ENCODE data around the gene PTGES3. TPM values are rescaled to one million over a fixed set of nuclear protein-coding genes. Genes with fewer than 3 reads are reported as not detected.
"Not testable (repeated sequence)": the region's sequence is repeated elsewhere in the genome, so short reads cannot be mapped to it uniquely, and the experiment has no call there.

The PTGES3 gene
- total RNA-seq, 1 experiment from 2014 or later: 394 TPM

DNA sequence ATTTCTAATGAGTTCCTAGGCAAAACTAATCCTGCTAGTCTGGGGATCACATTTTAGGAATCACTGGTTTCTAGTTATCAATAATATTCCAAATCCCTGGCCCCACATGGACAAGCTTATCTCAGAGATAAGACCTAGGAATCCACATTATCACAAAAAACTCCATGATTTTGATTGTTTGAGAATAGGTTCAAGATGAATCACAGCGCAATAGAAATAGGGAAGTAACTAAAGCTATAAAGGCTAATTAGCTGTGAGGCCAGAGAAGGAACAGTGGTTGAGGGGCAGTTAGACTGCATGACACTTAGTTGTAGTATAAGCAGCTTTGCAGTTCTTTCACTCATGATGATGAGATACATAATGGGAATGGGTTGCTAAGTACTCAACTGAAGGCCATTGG is 29.2 kb downstream of the PTGES3 start:
- no peak overlapping the region for H3K4me3 Mint-ChIP-seq
- ChIA-PET POLR2A (interaction anchor here (0.8 to 0.9 kb wide), 2 partner anchors 36 to 59 kb away, joined by 3 to 8 read pairs; no protein-coding TSS in a partner anchor), CTCF (interaction anchor here (1.0 kb wide), 1 partner anchor 22 kb away, joined by 4 read pairs; no protein-coding TSS in a partner anchor)
- no peaks in the 10 kb centered on the region for H3K4me1 Mint-ChIP-seq
- no peak overlapping the region for H3K27ac Mint-ChIP-seq
- no peak for ATAC-seq
- TF ChIP-seq, protein P1, sequence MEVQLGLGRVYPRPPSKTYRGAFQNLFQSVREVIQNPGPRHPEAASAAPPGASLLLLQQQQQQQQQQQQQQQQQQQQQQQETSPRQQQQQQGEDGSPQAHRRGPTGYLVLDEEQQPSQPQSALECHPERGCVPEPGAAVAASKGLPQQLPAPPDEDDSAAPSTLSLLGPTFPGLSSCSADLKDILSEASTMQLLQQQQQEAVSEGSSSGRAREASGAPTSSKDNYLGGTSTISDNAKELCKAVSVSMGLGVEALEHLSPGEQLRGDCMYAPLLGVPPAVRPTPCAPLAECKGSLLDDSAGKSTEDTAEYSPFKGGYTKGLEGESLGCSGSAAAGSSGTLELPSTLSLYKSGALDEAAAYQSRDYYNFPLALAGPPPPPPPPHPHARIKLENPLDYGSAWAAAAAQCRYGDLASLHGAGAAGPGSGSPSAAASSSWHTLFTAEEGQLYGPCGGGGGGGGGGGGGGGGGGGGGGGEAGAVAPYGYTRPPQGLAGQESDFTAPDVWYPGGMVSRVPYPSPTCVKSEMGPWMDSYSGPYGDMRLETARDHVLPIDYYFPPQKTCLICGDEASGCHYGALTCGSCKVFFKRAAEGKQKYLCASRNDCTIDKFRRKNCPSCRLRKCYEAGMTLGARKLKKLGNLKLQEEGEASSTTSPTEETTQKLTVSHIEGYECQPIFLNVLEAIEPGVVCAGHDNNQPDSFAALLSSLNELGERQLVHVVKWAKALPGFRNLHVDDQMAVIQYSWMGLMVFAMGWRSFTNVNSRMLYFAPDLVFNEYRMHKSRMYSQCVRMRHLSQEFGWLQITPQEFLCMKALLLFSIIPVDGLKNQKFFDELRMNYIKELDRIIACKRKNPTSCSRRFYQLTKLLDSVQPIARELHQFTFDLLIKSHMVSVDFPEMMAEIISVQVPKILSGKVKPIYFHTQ (CRISPR knock-in tag; IDR thresholded peaks at IDR 0.05): no peak
- TF ChIP-seq EMX1 (CRISPR knock-in tag; IDR thresholded peaks at IDR 0.05): no peak
- no peak for TF ChIP-seq GTF2I (CRISPR knock-in tag; conservative IDR thresholded peaks at IDR 0.05)
- TF ChIP-seq NR1H2 (CRISPR knock-in tag; IDR thresholded peaks at IDR 0.05): no peak
- no peak for TF ChIP-seq ATF1 (CRISPR knock-in tag; IDR thresholded peaks at IDR 0.05)
- TF ChIP-seq SMAD4 (CRISPR knock-in tag; IDR thresholded peaks at IDR 0.05): no peak
- no peak for DNase-seq (ENCODE audit: low spot score)
- H3K36me3 Mint-ChIP-seq: peaks cover 23% of the 10 kb centered on the region
- peaks cover 5% of the 10 kb centered on the region; the same call in 1 of the 2 replicates for H3K27me3 Mint-ChIP-seq (ENCODE audit: low read depth)
- peaks cover 9% of the 10 kb centered on the region for H3K9me3 Mint-ChIP-seq

DNA sequence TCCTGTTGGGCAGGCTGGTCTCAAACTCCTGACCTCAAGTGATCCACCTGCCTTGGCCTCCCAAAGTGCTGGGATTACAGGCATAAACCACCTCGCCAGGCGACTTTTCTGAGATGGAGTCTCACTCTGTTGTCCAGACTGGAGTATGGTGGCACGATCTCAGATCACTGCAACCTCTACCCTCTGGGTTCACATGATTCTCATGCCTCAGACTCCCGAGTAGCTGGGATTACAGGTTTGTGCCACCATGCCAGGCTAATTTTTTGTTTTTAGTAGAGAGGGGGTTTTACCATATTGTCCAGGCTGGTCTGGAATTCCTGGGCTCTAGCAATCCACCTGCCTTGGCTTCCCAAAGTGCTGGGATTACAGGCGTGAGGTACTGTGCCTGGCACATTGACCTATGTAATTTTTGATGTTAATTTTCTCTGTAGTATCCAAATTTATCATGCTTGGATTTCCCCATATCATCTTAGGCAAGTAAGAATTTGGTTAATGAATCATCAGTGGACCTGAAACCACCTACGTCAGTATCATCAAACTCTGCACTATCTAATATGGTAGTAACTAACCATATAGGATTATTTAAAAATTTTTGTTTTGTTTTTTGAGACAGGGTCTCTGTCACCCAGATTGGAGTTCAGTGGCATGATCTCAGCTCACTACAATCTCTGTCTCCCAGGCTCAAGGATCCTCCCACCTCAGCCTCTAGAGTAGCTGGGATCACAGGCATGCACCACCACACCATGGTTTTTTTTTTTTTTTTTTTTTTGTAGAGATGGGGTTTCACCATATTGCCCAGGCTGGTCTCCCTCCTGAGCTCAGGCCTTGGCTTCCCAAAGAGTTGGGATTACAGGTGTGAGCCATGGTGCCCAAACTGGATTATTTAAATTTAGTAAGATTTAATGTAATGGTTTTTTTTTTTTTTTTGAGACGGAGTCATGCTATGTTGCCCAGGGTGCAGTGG is 30.4 kb downstream of the PTGES3 start:
- TF ChIP-seq IRF2 (CRISPR knock-in tag; IDR thresholded peaks at IDR 0.05; ENCODE audit: borderline replicate concordance, low read depth): no peak
- TF ChIP-seq NR1H2 (CRISPR knock-in tag; IDR thresholded peaks at IDR 0.05): no peak
- TF ChIP-seq, protein P2, sequence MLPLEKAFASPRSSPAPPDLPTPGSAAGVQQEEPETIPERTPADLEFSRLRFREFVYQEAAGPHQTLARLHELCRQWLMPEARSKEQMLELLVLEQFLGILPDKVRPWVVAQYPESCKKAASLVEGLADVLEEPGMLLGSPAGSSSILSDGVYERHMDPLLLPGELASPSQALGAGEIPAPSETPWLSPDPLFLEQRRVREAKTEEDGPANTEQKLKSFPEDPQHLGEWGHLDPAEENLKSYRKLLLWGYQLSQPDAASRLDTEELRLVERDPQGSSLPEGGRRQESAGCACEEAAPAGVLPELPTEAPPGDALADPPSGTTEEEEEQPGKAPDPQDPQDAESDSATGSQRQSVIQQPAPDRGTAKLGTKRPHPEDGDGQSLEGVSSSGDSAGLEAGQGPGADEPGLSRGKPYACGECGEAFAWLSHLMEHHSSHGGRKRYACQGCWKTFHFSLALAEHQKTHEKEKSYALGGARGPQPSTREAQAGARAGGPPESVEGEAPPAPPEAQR (CRISPR knock-in tag; IDR thresholded peaks at IDR 0.05): no peak
- no peak for TF ChIP-seq ZNF232 (CRISPR knock-in tag; IDR thresholded peaks at IDR 0.05)
- no peak for TF ChIP-seq E2F4 (CRISPR knock-in tag; IDR thresholded peaks at IDR 0.05; ENCODE audit: borderline replicate concordance, low read depth)
- TF ChIP-seq, protein P3, sequence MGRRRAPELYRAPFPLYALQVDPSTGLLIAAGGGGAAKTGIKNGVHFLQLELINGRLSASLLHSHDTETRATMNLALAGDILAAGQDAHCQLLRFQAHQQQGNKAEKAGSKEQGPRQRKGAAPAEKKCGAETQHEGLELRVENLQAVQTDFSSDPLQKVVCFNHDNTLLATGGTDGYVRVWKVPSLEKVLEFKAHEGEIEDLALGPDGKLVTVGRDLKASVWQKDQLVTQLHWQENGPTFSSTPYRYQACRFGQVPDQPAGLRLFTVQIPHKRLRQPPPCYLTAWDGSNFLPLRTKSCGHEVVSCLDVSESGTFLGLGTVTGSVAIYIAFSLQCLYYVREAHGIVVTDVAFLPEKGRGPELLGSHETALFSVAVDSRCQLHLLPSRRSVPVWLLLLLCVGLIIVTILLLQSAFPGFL (CRISPR knock-in tag; IDR thresholded peaks at IDR 0.05; ENCODE audit: borderline replicate concordance): no peak
- TF ChIP-seq, protein P4, sequence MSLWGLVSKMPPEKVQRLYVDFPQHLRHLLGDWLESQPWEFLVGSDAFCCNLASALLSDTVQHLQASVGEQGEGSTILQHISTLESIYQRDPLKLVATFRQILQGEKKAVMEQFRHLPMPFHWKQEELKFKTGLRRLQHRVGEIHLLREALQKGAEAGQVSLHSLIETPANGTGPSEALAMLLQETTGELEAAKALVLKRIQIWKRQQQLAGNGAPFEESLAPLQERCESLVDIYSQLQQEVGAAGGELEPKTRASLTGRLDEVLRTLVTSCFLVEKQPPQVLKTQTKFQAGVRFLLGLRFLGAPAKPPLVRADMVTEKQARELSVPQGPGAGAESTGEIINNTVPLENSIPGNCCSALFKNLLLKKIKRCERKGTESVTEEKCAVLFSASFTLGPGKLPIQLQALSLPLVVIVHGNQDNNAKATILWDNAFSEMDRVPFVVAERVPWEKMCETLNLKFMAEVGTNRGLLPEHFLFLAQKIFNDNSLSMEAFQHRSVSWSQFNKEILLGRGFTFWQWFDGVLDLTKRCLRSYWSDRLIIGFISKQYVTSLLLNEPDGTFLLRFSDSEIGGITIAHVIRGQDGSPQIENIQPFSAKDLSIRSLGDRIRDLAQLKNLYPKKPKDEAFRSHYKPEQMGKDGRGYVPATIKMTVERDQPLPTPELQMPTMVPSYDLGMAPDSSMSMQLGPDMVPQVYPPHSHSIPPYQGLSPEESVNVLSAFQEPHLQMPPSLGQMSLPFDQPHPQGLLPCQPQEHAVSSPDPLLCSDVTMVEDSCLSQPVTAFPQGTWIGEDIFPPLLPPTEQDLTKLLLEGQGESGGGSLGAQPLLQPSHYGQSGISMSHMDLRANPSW (CRISPR knock-in tag; conservative IDR thresholded peaks at IDR 0.05; ENCODE audit: low read depth): no peak
- no peak for TF ChIP-seq EMX1 (CRISPR knock-in tag; IDR thresholded peaks at IDR 0.05)
- no peak for TF ChIP-seq FOXJ3 (CRISPR knock-in tag; IDR thresholded peaks at IDR 0.05; ENCODE audit: borderline replicate concordance)
- no peak for TF ChIP-seq TP53 (CRISPR knock-in tag; IDR thresholded peaks at IDR 0.05)
- no peak for TF ChIP-seq NR3C1 (CRISPR knock-in tag; conservative IDR thresholded peaks at IDR 0.05; ENCODE audit: low read depth)
- TF ChIP-seq, protein P5, sequence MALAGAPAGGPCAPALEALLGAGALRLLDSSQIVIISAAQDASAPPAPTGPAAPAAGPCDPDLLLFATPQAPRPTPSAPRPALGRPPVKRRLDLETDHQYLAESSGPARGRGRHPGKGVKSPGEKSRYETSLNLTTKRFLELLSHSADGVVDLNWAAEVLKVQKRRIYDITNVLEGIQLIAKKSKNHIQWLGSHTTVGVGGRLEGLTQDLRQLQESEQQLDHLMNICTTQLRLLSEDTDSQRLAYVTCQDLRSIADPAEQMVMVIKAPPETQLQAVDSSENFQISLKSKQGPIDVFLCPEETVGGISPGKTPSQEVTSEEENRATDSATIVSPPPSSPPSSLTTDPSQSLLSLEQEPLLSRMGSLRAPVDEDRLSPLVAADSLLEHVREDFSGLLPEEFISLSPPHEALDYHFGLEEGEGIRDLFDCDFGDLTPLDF (CRISPR knock-in tag; IDR thresholded peaks at IDR 0.05): no peak
- TF ChIP-seq CREM (CRISPR knock-in tag; IDR thresholded peaks at IDR 0.05): no peak
- no peak for TF ChIP-seq CREB1 (CRISPR knock-in tag; IDR thresholded peaks at IDR 0.05)
- Mint-ChIP-seq H3K4me1 (no peaks in the 10 kb centered on the region), H3K36me3 (peaks cover 25% of the 10 kb centered on the region), H3K9me3 (peaks cover 21% of the 10 kb centered on the region), H3K4me3 (no peak overlapping the region), H3K27ac (no peak overlapping the region), H3K27me3 (ENCODE audit: low read depth) (peaks cover 10% of the 10 kb centered on the region)
- CTCF ChIA-PET: interaction anchor here (1.2 kb wide), 1 partner anchor 21 kb away, joined by 7 read pairs; no protein-coding TSS in a partner anchor
- ATAC-seq: no peak
- POLR2A ChIA-PET: interaction anchor here (0.7 kb wide), 1 partner anchor 531 kb away, joined by 3 read pairs; no protein-coding TSS in a partner anchor
- DNase-seq (ENCODE audit: low spot score): no peak

DNA sequence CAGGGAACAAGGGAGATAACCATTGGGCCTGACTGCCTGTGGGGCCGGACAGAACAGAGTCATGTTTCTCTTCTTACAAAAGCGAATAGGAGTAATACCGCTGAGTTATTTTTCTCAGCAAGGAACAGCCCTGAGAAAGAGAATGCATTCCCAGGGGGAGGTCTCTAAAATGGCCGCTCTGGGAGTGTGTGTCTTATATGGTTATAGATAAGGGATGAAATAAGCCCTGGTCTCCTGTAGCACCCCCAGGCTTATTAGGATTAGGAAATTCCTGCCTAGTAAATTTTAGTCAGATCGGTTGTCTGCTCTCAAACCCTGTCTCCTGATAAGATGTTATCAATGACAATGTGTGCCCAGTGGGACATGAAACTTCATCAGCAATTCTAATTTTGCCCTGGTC is 34.3 kb downstream of the PTGES3 start:
- H3K27ac Mint-ChIP-seq; ATAC-seq; POLR2A ChIA-PET; H3K4me3 Mint-ChIP-seq; H3K4me1 Mint-ChIP-seq; DNase-seq (ENCODE audit: low spot score); CTCF ChIA-PET: not testable (repeated sequence)
- peaks cover 11% of the 10 kb centered on the region for H3K27me3 Mint-ChIP-seq (ENCODE audit: low read depth)
- peaks cover 24% of the 10 kb centered on the region for H3K9me3 Mint-ChIP-seq
- peaks cover 28% of the 10 kb centered on the region for H3K36me3 Mint-ChIP-seq
